ENCODE measurements around the gene GRIN3A.

- TF ChIP-seq, protein P1, sequence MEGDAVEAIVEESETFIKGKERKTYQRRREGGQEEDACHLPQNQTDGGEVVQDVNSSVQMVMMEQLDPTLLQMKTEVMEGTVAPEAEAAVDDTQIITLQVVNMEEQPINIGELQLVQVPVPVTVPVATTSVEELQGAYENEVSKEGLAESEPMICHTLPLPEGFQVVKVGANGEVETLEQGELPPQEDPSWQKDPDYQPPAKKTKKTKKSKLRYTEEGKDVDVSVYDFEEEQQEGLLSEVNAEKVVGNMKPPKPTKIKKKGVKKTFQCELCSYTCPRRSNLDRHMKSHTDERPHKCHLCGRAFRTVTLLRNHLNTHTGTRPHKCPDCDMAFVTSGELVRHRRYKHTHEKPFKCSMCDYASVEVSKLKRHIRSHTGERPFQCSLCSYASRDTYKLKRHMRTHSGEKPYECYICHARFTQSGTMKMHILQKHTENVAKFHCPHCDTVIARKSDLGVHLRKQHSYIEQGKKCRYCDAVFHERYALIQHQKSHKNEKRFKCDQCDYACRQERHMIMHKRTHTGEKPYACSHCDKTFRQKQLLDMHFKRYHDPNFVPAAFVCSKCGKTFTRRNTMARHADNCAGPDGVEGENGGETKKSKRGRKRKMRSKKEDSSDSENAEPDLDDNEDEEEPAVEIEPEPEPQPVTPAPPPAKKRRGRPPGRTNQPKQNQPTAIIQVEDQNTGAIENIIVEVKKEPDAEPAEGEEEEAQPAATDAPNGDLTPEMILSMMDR (conservative IDR thresholded peaks at IDR 0.05; ENCODE audit: low read length) = no peak
- TF ChIP-seq EZH2phosphoT487 (IDR thresholded peaks at IDR 0.05; ENCODE audit: borderline replicate concordance) = no peak
Observed at GRCh38 chr9:101567725-101568350, 170.6 kb downstream of the GRIN3A start.

Measured in Loucy (cell line).